HL-60/S4 treated with phorbol 12-myristate 13-acetate at 8.2 ng/mL for 4 days and 3 days (cell line): ENCODE data around the gene SMC1B.

Experiments used
- in situ Hi-C: fragments of 300-500 bp; cut with MboI; formaldehyde crosslinking; loops from 2 replicates; pipeline ENCODE4 v1.15.0; 2022; ENCODE audit warnings: low sequenced_read_pairs

Gene SMC1B

DNA sequence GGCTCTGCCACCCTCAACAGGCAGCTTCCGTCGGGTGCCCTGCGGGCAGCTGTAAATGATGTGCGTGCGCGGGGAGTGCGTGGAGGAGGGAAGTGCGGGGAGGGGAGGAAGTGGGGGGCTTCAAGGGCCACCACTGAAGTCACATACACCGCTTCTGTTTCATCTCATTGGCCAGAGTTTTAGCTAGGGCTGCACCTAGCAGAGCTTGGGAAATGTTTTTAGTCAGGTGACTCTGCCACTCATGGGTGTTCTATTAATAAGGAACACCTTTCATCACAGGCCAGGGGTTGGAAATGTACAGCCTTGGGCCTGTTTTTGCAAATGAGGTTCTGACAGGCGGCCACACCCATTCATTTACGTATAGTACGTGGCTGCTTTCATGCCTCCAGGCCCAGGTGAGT lies 89.1 kb downstream of the SMC1B start:
- in situ Hi-C loops = no loop called here

DNA sequence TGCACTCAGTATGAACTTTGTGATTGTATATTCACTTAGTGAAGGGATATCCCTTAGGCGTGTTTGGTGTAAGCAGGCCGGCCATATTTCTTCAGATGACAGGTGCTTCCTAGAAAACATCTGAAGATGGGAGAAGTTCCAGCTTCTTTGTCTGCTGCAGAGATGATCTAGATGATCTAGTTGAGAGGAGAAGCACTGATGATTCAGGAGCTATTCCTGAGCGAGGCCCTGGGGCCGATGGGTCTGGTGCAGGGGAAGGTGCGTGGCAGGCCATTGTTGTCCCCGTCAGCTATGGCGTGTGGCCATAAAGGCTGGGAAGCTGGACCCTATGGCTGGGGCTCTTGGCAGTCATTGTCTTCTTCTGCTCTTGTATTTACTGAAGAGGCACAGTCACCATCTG lies 89.7 kb downstream of the SMC1B start:
- in situ Hi-C loops = no loop called here

DNA sequence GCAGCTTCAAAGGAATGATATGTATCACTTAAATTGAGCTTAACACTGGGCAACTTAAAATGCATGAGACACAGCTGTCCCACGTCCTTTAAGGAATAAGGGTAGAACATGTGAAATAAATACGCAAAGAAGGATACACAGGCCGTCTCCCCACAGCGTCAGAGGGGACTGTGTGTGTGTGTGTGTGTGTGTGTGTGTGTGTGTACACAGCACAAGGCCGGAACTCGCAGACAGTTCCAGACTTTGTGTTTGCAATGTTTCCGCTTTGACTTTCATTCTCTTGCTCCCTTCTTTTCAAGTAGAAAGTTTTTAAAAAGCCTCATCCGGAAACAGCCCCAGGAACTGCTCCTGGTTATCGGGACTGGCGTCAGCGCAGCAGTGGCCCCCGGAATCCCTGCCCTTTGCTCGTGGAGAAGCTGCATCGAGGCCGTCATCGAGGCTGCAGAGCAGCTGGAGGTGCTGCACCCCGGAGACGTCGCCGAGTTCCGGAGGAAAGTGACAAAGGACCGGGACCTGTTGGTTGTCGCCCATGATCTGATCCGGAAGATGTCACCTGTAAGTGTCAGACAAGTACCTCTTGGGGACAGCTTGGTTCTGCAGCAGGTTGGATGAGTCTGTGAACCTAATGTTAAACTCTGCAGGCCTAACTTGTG lies 90.4 kb downstream of the SMC1B start:
- in situ Hi-C loops = no loop called here

DNA sequence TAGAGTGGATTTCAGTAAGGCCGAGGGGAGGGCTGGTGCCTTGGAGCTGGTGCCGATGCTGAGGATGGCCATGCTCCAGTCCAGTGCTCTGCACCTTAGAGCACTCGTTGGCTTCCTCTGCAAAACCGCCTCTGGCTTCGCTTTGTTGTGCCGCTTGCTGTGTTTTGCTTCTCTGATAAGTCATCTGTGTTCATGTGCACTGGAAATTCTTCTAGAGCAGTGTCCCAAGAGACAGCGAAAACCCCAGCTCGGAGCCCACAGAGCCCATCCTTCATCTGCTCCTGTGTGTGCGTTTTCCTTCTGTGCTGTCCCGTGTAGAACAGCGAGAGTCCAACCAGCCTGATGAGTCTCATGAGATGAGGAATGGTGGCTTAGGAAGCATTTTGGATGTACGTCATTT lies 91.6 kb downstream of the SMC1B start:
- in situ Hi-C loops = no loop called here

DNA sequence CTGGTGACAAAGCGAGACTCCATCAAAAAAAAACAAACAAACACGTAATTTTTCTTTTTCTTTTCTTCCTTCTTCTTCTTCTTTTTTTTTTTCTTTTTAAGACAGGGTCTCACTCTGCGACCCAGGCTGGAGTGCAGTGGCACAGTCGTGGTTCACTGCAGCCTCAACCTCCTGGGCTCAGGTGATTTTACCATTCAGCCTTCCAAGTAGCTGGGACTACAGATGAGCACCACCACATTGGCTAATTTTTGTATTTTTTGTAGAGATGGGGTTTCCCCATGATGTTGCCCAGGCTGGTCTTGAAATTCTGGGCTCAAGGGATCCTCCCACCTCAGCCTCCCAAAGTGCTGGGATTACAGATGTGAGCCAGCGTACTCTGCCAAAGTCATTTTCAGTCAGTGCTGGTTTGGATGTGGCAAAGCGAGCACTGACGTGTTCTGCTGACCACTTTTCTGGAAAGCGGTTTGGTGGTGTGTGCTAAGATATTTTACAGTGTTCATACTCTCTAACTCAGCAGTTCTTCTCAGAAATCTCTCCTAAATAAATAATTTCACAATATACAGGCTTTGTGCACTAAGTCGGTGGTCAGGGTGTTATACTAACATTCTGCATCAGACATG lies 92.9 kb downstream of the SMC1B start:
- in situ Hi-C loops = no loop called here

DNA sequence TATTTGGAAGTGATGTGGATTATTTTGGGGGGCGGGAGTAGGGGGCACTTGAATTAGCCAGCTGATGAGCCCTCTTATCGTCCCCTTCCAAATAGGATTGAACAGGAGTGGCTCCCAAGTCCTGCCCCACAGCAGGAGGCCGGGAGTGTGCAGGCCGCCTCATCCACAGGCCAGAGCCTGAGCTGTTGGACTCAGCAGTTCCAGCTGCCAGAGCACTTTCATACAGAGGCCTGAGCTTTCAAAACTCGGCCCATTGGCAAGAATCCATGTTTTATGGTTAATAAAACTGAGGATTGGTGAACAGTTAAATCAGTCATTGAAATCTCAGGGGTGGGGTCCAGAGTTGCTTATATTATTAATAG lies 94.1 kb downstream of the SMC1B start:
- in situ Hi-C loops = no loop called here

DNA sequence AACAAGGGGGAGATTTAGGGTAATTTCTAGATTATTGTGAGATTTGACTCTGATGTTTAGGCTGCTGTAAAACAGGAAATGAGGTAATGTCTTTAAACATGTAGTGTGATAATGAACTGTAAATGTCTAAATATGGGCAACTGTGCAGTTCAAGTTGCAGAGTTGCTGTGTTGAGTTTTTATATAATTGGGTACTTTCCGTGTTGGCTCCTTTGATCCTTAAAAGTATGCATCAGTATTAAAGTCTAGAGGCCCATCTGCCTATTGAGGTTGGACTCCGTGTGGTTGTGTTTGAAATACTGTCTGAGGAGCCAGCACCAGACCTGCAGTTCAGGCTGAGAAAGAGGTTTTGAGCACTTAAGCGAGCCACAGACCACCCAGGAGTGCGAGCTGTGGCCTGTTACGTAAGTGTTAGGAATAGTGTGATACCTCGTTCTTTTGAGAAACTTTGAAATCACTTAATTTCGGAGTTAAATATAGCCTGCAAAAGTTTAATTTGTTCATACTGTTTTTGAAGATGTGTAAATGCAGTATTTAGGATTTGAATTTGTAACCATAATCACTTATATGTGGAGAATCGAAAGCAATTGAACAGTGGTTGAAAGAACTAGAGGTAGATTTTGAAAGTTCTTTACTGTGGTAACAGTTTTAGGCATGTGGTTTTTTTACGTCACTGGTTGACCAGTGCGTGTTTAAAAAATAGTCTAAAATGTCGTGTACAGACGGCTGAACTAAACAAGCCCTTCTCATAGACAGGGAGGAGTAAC lies 94.7 kb downstream of the SMC1B start:
- in situ Hi-C loops = no loop called here

DNA sequence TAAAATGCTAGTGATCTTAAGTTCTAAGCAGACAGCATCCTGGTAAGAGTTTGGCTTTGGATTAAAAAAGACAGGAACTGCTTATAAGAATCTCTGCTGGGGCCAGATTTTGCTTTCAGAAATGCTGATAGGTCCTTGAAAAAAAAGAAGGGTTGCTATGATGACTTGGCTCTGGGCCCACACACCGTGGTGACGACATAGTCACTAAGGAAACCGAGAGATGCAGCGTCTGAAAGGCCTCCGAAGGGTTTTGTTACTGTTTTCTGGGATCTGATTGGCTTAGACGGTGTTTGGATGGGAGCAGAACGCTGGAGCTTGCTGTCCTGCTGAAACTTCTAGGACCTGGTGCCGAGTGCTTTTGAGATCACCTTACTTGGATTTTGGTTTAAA lies 95.2 kb downstream of the SMC1B start:
- in situ Hi-C loops = no loop called here

DNA sequence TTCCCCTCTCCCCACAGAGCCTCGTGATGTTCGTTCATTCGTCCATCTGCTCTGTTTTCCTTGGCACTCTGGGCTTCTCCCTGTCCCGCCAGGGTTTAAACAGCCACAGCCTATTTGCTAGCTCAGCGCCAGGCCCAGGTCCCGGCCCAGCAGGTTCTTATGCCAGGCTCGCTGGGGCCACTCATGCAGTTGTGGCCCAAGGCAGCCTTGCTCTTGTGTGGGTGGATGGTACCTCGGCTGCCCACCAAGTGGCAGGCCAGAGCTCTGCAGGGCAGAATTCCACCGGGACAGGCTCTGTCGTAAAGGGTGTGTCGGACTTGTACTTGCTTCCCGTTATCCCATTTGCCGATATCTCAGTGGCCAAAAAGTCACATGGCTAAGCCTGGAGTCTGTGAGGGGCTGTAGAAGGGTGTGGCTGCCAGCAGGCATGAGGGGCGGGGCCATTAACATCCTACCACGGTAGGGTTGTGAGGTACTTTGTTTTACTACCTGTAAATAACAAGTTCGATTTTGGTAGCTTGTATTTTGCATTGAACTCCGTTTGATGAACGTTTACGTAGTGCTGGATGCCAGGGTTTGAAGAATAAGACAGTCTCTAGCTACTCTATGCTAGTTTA lies 95.7 kb downstream of the SMC1B start:
- in situ Hi-C loops = no loop called here

DNA sequence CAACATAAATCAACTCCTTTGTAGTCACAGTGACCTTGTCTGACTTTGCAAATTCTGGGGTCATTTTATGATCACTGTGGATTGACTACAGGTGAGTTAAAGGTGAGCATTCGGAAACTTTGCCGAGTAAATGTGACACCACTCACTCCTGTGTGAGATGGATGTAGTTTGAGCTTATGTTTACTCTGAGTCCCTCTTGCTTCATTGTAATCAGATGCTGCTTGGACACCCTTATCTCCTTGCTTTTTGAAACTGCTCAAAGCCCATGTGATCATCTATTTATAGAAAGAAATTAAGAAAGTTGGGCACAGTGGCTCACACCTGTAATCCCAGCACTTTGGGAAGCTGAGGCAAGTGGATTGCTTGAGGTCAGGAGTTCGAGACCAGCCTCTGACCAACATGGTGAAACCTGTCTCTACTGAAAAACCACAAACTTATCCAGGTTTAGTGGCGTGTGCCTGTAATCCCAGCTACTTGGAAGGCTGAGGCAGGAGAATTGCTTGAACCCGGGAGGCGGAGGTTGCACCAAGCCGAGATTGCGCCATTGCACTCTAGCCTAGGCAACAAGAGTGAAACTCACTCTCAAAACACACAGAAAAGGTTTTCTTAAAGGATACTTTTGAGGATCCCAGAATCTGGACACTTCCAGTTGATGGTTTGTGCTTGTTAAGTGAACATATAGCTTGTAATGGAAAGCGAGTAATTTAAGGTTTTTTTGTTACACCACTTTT lies 96.4 kb downstream of the SMC1B start:
- in situ Hi-C loops = no loop called here

DNA sequence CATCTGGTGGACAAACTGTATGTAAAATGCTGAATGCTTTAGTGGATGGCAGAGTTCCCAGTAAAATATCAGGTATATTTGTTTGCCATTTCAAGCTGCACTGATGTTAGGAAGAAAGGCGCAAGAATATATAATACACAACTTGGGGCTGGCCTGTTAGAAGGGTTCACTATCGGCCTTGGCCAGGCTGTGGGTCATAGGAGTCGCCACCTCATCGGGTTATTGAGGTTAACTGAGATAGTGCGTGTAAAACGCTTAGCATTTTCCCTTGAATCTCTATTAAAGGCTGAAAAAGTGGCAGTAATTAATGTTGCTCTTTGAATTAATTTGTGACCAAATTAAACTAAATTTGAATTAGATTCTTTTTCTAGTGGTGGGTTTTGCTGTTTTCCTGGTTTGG lies 98.6 kb downstream of the SMC1B start:
- in situ Hi-C loops = no loop called here

DNA sequence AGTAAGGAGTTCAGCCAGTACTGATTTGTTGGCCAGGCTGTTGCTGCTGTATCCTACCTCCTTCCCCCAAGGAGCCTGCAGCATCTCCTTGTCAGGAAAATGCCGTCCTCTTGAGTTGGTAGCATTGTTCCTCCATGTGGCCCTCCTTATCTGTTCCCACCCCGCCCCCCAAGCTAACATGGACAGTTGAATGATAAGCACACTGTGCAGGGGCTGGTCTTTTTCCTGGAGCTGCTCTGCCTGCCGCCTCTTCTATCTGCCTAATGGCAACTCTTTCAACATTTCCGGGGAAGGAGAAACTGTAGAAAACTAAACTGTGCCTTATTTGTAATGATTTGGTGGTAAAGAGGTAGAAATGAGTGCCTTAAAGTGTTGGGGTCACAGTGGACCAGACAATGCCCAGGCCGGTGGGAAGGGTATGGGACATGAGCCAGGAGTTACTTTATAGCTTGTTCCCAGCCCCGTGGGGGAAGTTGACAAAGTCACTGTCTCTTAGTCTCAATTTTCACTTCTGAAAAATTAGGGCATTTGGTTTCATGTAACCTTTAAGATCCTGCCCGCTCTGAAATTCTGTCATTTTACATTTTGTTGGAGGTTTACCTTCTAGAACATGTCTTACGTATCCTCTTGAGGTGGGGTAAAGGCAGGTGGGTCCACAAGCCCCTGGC lies 99.2 kb downstream of the SMC1B start:
- in situ Hi-C loops = no loop called here

DNA sequence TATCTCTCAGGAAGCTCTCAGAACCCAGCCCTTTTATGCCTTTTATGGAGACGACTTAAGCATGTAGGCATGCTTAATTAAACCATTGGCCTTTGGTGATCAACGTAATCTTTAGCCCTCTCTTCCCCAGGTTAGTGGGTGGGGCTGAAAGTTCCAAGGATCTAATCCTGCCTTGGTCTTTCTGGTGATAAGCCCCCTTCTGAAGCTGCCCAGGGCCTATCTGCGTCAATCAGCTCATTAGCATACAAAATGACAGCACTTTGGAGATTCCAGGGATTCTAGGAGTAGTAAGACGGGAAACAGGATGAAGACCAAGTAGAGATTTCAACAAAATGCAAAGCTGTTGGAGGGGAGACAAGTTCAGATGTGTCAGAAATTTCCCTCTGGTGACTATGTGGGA lies 100.5 kb downstream of the SMC1B start:
- in situ Hi-C loops = no loop called here

DNA sequence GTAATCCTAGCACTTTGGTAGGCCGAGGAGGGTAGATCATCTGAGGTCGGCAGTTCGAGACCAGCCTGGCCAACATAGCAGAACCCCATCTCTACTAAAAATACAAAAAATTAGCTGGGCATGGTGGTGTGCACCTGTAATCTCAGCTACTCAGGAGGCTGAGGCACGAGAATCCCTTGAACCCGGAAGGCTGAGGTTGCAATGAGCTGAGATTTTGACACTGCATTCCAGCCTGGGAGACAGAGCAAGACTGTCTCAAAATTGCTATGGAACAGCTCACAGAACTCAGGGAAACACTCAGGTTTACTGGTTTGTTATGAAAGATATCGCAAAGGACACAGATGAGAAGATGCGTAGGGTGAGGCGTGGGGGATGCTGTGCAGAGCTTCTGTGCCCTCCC lies 101.0 kb downstream of the SMC1B start:
- in situ Hi-C loops = no loop called here

DNA sequence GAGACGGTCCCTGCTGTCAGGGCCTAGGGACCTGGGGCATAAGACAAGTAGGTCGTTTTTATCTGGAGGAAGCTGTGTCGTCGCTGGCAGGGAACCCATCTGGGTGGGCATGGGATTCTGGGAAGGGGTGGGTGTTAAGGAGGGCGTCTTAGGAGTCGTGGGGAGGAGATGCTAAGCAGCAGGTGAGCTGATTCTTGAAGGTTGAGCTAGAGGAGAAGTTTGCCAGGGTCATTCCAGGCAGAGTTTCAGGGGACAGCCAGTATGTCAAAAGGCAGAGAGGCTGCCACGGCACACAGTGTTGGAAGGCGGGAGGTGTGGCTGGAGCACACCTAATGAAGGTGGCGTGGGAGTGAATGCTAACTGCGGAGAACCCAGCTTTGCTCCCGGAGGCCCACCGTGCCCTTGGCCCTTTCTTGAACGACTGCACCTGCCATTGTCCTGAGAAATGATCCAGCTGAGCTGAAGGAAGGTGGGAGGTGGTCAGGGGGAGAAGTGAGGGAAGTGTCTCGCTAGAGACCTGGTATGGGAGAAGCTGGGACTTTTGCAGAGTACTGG lies 102.3 kb downstream of the SMC1B start:
- in situ Hi-C loops = no loop called here

DNA sequence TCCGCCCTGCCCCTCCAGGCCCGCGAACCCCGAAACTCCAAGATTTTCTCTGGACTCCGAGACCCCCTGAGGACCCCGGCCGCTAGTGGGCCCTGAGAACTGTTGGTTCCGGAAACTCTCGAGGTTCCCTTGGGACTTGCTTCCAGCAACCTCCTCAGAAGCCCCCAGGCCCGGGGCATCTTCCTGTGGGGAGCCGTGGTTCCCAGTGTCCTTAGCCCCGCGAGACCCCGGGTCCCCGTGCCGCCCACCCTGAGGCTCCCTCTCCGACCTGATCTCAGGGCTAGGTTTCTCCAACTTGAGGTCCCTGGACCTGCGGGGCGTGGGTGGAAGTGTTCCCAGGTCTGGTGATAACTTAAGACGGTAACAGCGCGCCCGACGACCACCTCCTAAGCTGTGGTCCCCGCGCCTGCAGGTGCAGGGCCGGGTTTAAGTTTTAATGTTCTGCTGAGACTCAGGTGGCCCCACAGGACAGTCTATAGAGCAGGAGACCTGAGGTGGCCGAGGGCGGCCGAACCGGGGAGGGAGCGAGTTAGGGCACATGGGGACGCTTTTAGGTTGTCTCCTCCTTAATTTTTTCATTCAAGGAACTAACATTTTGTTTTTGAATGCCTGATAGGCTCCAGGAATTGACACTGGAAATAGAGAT lies 102.9 kb downstream of the SMC1B start:
- in situ Hi-C loops = no loop called here

DNA sequence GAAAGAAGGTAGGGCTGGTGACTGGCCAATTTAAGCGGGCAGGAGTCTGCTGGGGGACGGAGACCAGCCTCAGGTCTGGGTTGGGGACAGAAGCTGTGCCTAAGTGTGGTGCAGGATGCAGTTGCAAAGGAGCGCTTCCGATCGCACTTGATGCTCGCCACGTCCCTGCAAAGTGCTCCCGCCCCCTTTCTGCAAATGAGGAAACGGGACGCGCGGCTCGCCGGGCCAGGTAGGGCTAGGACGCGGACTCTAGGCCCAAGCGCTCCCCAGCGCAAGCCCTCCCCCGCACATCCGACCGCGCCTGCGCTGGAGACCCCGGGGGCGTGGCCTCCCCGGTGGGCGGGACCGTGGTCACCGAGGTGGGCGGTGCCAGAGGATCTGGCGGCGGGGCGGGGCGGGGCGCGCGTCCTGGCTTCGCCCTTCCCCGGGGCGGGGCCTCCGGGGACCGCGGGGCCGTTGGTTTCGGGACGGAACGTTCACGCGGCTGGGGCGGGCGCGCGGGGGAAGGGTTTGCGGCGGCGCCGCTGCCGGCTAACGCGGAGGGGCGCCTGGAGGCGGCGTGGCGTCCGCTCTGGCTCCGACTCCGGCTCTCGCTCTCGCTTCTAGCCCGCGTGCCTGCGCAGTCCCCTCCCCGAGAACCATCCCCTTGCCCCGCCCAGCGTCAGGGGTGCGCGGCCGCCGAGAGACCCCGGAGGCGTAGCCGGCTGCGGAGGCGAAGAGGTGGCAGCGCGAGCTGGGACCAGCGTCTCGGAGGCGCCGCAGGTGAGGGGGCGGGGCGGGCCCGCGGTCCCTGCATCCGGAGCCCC lies 103.8 kb downstream of the SMC1B start, which contains the start of gene FAM118A:
Gene FAM118A (plus strand): TSS at position 513 of the 806 bp plus-strand sequence. CDS start 12,446 bp downstream, outside the sequence.
- in situ Hi-C loops = no loop called here

DNA sequence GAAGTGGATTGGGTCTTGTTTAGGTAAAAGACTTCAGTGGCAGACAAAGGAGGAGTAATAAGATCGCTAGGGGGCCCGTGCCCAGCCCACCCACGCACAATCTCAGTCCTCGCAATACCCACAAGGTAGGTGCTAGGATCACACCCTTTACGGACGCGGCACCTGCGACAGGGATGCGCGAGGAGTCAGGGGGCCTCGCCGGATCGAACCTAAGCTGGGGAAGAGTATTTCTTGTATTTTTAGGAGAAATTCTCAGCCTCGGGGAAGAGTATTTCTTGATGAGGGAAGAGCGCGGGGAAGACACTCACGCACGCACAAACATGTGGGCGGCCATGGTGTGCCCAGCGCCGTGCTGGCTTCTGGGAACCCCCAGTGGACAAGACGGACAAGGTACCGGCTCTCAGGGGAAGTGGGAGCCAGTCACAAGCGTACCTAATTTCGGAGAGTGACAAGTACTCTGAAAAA lies 104.4 kb downstream of the SMC1B start:
- in situ Hi-C loops = no loop called here
